PFSK-1 (cell line): ENCODE results near the gene PIAS4.

Experiments used
- FOXP2 ChIP-seq: optimal IDR thresholded peaks from 2 replicates; pipeline ENCODE3; 2011; ENCODE audit warnings: borderline replicate concordance, control low read depth, inconsistent platforms; ENCODE audit not compliant: insufficient read depth; ENCODE audit errors: extremely low read length, extremely low read depth
- TAF1 ChIP-seq: IDR thresholded peaks from 2 replicates; pipeline ENCODE4 v1.6.1; 2012; ENCODE audit warnings: low read length, control low read depth, borderline replicate concordance; ENCODE audit not compliant: insufficient read depth

- TF ChIP-seq FOXP2 (no peak), TAF1 (no peak)
These were observed 37.5 kb downstream of the PIAS4 start for GRCh38 chr19:4044990-4045465.
